Activated T-helper 1 cell treated with Interleukin-2 at 50 U/mL for 16 hours (primary cell): Measurements from ENCODE around the gene EIF2S3.
"Not testable (repeated sequence)": the region's sequence is repeated elsewhere in the genome, so short reads cannot be mapped to it uniquely, and the experiment has no call there.

Source experiments
- DNase-seq: peaks from one replicate; pipeline ENCODE4 v3.0.0-alpha.2; 2020; ENCODE audit warnings: low read depth

EIF2S3 gene

GRCh38 chrX:24054182-24055042, at the start of gene EIF2S3:
EIF2S3 (plus strand) TSS chrX:24054956; CDS start chrX:24054969, 13 bp downstream.
- peak; percentile 83 for DNase-seq

GRCh38 chrX:24005028-24005427, 49.7 kb upstream of the EIF2S3 start:
- DNase-seq, result no peak

GRCh38 chrX:24005867-24006266, 48.9 kb upstream of the EIF2S3 start:
- DNase-seq, result no peak

DNA sequence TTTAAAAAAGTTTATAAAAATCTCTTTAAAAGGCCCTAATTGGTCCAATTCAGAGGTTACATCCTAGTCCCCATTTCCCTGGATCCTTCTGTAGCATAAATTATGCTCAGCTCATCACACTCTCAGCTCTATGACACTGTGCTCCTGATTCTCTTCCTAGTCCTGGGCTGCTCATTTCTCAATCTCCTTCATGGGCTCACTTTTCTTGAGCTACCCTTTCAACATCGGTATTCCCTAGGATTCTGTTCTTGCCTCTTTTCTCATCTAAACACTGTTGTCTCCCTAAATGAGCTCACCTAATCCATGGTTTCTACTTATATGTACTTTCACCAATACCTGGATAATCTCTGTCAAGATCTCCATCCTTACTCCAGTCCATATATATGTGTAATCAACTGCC, 42.5 kb upstream of the EIF2S3 start:
- no peak for DNase-seq

DNA sequence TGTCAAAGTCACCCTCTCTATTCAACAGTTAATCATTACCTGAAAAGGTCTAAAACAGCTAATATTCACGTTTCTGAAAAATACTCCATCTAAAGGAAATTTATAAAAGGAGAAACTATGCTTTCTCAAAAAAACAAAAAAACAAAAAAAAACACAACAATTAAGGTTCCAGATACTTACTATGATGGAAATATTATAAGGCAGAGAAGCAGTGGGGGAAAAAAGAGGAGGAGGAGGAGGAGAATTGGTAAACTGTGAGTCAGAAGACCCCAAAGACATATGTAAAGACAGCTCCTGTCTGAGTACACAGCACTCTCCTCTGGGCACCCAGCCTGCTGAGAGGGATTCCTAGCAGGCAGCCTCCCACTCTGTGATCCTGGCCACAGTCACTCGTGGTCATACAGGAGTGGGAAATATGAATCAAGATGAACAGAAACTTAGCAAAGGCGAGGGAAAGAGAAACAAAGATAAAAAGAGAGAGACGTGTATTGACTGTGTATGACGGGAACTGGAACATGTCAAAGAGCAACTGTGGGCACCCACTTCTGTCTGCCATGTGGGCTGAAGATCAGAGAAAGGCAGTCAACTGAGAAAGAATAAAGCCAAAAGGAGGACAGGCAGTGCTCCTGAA, 40.3 kb upstream of the EIF2S3 start:
- DNase-seq, result no peak

GRCh38 chrX:24017674-24018073, 37.1 kb upstream of the EIF2S3 start:
- DNase-seq, result no peak

DNA sequence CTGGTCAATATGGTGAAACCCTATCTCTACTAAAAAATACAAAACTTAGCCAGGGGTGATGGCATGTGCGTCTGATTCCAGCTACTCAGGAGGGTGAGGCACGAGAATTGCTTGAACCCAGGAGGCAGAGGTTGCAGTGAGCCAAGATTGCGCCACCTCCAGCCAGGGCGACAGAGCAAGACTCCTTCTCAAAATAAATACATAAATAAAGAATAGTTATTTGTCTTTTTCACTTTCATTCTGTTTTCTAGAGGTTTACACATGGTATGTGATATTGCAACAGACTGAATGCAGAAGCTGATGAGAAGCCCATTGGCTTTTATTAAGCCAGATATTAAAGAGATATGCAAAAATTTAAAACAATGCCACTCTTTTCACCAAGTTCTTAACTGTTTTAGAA, 35.9 kb upstream of the EIF2S3 start:
- DNase-seq, result no peak

DNA sequence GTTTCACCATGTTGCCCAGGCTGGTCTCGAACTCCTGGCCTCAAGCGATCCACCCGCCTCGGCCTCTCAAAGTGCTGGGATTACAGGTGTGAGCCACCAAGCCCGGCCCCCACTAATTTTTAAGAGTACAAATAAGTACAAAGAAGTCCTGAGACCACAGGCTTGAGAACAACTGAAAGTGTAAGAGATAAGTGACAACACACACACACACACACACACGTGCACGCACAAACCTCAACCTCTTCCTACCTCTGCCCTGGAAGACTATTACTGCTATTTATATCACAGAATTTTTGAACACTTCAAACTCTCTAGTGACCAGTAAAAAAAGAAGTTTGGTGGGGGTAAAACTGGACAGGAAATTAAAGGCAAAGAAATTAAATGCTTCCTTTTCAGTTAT, 35.3 kb upstream of the EIF2S3 start:
- DNase-seq, result no peak

- no peak for DNase-seq
Observed at GRCh38 chrX:24020306-24020876, 34.4 kb upstream of the EIF2S3 start.

DNA sequence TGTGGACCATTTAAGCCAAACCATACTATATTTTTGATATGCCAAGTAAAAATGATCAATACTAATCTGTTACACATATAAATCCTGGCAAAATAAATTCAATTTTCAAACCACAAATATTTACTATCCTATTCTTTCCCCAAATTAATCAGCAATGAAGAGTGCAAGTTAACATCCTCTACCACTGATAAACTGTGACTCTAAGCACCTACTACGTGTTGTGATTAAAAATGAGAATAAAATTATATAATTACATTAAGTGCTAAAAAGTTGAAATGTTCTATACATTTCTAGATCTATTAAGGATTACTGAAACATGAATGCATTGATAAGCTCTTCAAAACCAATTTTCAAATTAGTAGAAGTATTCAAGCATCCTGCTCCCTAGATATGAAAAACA, 31.2 kb upstream of the EIF2S3 start:
- no peak for DNase-seq

DNA sequence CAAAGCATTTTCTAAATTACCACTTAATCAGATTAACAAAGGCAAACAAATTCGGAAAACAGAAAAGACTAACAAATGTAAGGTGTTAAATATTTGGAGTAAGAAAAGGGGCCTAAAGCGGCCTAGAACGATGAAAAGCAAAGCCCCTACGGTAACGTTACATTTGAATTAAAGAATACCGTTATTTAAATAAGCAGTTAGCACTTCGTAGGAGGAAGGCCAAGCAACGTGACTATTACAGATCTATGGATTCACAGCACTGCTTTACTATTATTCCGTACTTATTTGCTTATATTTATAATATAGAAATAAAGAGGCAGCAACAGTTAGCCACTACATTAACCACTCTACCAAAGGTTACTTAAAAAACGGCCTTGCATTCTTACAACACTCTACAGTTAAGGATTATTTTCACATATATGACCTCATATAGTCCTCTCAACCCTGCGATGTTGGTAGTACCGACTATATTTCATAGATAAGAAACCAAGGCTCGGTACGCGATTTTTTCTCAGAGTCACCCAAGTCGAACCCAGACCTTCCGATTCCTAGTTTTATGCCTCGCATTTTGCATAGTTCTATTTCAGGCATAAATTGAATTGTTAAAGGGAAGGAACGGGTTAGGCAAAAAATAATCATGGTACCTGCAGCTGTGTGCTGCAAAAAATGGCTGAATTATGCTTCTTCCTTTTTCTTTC, 30.6 kb upstream of the EIF2S3 start:
- DNase-seq, result no peak

GRCh38 chrX:24024819-24025740, 29.7 kb upstream of the EIF2S3 start:
- DNase-seq, result peak; percentile 65

DNA sequence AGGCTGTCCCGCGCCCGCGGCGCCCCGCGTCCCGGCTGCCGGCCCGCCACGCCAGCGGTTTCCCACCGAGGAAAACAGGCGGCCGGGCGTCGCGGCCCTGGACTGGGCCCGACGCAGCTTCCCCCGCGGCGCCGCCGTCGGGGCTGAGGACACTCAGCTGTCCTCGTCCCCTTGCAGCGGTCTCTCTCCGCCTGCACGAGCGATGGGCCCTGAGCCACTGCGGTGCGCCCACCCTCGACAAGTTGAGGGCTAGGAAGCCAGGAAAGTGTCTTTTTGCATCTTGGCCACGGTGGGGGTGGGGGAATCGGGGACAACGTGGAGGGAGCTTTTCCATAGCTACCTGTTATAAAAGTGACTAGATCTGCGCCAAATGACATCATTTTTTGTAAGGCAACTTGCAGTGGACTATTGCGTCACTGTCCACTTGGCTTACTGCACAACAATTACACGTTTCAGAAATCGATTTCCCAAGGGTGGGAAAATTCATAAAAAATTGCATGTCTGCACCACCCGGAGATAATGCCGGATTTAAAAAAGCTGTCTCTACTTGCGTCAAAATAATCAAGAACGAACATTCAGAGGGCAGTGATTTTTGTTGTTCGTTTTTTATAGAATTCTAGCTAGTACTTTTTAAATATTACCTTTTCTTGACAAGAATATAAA, 28.9 kb upstream of the EIF2S3 start:
- DNase-seq, result no peak

DNA sequence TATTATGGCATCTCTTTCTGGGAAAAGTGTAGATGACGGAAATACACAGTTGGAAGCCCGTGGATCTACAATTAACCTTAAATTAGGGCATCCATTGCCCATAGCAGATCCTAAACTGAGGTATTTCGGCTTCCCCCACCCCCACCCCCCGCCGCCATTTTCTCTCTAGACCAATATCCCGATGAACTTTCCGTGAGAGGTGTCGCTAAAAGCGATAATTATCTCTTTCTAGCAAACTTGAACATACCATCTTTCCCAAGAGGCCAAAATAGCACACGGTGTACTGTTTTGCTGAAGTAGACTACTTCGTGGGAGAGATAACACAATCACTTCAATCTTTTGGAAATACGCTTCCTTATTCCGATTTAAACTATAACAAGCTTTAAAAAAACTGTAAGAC, 28.3 kb upstream of the EIF2S3 start:
- no peak for DNase-seq

- DNase-seq, result no peak
Observed at GRCh38 chrX:24027086-24027485, 27.7 kb upstream of the EIF2S3 start, which contains the start of gene KLHL15. KLHL15 (minus strand) TSS chrX:24027186; CDS start chrX:24006693, 20,493 bp downstream.

- DNase-seq, result no peak
Observed at GRCh38 chrX:24027985-24028384, 26.8 kb upstream of the EIF2S3 start.

DNA sequence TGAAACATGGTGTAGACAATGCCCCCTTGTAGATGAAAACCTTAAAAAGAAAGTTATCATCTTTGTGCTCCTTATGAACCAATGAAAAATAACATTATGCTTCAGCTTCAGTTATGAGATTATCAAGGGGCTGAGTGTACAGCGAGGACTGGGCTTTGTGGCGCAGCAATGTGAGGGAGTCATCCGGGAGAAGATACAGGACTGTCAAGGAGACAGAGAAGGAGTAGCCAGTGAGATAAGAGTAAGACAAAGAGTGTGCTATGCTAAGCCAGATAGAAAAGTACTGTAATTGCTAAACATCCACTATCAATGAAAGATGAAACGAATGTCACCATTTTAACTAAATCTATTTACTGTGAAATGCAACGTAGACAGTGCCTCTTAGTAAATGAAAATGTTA, 24.2 kb upstream of the EIF2S3 start:
- DNase-seq, result no peak

GRCh38 chrX:24034485-24034884, 20.3 kb upstream of the EIF2S3 start:
- DNase-seq, result no peak

GRCh38 chrX:24037729-24038128, 17.0 kb upstream of the EIF2S3 start:
- DNase-seq, result no peak

DNA sequence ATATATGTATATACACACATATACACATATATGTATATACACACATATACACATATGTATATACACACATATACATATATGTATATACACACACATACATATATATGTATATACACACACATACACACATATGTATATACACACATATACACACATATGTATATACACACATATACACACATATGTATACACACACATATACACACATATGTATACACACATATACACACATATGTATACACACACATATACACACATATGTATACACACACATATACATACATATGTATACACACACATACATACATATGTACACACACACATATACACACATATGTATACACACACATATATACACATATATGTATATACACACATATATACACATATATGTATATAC, 8.7 kb upstream of the EIF2S3 start:
- not testable (repeated sequence) for DNase-seq

- DNase-seq, result not testable (repeated sequence)
Observed at GRCh38 chrX:24049643-24050042, 5.1 kb upstream of the EIF2S3 start.
